HL-60/S4 treated with phorbol 12-myristate 13-acetate at 8.2 ng/mL for 4 days and 3 days (cell line): Measurements from ENCODE around the gene NSG1.
"Not testable (repeated sequence)": the region's sequence is repeated elsewhere in the genome, so short reads cannot be mapped to it uniquely, and the experiment has no call there.

ENCODE experiments used
- in situ Hi-C: fragments of 300-500 bp; cut with MboI; formaldehyde crosslinking; loops from 2 replicates; pipeline ENCODE4 v1.15.0; 2022; ENCODE audit warnings: low sequenced_read_pairs

NSG1 gene, protein sequence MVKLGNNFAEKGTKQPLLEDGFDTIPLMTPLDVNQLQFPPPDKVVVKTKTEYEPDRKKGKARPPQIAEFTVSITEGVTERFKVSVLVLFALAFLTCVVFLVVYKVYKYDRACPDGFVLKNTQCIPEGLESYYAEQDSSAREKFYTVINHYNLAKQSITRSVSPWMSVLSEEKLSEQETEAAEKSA

DNA sequence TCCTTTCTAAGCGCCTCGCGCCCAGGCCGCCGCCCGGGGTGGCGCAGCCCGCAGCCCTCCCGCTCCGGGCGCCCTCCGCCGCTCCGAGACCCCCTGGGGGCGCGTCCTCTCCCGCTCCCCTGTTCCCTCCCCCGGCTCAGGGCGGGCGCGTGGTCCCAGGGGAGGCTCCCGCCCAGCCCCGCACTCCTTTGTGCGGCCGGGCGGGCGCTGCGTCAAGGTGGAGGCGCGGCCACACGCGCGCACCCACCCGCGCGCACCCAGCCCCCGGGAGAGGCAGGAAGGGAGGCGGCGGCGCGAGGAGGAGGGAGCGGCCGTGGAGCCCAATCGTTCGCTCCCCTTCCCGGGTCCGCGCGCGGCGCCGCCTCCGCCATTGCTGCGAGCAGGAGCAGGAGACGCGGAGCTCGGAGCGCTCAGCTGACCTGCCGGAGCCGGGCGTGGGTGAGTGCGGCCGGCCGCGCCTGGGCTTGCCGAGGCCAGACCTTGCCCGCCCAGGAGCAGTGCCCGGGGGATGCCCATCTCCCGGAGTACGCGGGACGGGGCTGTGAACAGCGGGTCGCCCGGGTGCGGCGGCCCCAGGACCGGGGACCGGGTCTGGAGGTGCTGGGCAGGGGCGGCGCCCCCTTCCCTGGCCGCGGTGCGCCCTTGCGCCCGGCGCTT is at the start of gene NSG1:
NSG1 (plus strand) TSS at position 367 of the 657 bp plus-strand sequence. CDS start 528 bp downstream, outside the sequence.
- in situ Hi-C loops: no loop called here

DNA sequence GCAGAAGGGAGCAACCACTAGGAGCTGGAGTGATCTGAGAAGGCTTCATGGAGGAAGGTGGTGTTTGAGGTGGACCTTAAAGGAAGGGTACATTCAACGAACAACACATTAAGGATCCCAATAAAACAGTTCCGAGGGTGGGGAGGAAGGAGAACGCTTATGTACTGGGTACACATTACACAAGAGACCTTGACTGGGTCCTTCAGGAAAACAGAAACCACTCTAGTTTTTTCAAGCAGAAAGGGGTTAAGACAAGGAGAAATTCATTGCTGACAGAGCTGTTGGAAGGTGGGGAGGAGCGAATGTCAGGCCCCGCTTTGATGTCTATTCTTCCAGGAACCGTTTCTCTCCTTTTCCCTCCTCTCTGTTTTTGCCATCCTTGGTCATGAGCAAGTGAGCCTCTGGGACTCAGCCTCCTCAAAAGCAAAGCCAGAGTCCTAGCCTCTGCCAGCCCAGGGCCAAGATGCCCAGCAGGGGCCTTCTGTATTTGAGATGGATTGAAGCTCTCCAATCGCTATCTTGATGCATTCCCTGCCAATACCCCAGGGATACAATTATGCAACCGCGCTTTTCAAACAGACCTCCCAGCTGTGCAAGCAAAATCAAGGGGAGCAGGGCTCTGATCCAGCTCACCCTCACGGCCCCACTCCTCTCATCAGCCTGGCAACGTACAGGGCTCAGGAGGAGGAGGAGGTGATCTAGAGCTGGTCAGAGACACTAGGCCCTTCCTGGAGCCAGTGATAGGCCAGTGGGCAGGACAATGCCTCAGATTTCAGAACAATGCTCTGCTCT is 48.5 kb upstream of the NSG1 start:
- in situ Hi-C loops: loop anchor here (10.0 kb wide), 1 partner anchor 74 kb away; no protein-coding TSS in a partner anchor

DNA sequence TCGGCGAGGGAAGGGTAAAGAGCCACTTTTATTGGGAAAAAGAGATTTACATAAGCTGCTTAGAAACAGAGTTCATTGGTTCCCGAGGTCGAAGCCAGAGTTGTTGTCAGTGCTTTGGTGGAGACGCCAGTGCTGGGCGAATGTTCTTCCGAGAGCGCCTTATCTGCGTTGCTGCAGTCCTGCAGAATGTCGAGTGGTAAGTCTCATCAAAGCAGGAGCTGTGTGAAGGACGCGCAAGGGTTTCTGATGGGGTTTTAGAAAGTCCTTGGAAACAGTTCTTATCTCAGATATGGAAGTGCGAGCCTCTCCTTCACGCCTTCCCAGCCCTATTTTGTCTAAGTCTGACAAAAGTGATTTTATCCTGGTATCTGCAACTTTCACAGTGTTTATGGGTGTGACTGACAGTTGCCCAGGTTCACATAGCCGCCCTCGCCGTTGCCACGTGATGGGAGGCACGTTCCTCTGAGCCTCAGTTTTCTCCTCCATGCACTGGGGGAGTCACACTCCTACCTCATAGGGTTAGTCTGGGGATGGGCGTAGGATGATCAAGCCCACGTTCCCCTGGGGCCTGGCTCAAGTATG is 47.3 kb upstream of the NSG1 start:
- in situ Hi-C loops: loop anchor here (10.0 kb wide), 1 partner anchor 75 kb away; no protein-coding TSS in a partner anchor

DNA sequence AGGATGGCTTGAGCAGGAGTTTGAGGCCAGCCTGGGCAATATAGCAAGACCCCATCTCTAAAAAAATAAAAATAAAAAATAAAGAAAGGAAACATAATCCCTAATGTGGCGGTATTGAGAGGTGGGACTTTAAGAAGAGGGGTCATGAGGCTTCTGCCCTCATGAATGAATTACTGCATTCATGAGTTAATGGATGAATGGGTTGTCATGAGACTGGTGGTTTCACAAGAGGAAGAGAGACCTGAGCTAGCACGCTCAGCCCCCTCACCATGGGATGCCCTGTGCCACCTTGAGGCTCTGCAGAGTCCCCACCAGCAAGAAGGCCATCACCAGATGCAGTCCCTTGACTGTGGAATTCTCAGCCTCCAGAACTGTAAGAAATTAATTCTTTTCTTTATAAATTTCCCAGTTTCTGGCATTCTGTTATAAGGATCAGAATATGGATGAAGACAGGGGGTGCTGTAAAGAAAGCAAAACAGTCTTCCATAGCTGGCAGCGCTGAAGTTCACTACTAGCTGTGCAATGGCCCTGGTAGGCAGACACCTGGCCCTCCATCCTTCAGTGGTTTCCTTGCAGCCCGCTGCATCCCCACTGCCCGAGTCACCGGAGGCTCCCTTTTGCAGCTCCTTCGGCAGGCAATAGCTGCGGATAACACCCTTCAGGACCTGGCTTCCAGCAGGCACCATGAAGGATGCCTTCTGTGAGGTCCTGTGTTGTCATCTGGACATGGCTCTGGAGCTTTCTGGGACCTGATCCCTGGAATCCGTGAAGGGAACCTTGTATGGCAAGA is 44.8 kb upstream of the NSG1 start:
- in situ Hi-C loops: no loop called here

DNA sequence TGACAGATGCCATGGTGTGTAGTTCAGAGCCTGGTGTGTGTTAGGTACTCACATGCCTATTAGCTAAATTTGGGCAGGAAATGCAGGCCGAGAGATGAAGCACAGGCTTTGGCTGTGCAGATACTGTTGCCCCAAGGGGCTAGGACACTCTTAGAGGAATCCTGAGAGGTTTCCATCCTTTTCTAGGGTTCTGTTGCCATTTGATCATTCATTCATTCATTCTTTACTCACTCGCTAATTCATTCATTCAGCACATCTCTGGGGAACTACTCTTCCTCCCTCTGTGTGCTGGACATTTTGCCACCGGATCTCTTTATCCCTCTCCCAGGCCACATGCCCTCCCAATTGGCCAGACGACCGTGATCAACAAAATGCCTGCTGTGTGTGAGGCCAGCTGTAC is 43.9 kb upstream of the NSG1 start:
- in situ Hi-C loops: no loop called here

GRCh38 chr4:4344915-4345527 is 41.9 kb upstream of the NSG1 start:
- in situ Hi-C loops: no loop called here

DNA sequence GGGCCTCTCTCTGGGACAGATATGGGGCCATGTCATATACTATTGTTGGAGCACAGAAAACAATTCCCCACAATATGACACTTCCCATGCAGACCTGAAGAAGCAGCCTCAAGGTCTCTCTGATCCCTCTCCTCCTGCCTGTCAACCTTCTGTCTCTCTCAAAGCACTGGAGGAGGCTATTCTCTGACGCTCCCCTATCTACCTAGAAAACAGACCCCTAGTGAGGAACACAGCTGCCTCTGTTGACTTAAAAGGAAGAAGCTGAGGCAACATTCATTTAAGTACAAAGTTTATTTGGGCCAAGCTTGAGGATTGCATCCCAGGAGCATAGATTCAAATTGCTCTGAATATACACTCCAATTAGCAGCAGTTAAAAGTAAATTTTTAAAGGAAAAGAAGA is 39.3 kb upstream of the NSG1 start:
- in situ Hi-C loops: no loop called here

DNA sequence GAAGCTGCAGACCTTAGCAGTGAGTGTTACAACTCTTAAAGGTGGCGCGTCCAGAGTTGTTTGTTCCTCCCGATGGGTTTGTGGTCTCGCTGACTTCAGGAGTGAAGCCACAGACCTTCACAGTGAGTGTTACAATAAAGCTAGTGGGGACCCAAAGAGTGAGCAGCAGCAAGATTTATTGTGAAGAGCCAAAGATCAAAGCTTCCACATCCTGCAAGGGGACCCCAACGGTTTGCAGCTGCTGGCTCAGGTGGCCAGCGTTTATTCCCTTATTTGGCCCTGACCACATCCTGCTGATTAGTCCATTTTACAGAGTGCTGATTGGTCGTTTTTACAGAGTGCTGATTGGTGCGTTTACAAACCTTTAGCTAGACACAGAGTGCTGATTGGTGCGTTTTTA is 38.3 kb upstream of the NSG1 start:
- in situ Hi-C loops: not testable (repeated sequence)

- in situ Hi-C loops: no loop called here
Observed at GRCh38 chr4:4349867-4350266, 37.0 kb upstream of the NSG1 start.

GRCh38 chr4:4350909-4351308 is 36.0 kb upstream of the NSG1 start:
- in situ Hi-C loops: no loop called here

- in situ Hi-C loops: no loop called here
Observed at GRCh38 chr4:4355302-4355701, 31.6 kb upstream of the NSG1 start.

DNA sequence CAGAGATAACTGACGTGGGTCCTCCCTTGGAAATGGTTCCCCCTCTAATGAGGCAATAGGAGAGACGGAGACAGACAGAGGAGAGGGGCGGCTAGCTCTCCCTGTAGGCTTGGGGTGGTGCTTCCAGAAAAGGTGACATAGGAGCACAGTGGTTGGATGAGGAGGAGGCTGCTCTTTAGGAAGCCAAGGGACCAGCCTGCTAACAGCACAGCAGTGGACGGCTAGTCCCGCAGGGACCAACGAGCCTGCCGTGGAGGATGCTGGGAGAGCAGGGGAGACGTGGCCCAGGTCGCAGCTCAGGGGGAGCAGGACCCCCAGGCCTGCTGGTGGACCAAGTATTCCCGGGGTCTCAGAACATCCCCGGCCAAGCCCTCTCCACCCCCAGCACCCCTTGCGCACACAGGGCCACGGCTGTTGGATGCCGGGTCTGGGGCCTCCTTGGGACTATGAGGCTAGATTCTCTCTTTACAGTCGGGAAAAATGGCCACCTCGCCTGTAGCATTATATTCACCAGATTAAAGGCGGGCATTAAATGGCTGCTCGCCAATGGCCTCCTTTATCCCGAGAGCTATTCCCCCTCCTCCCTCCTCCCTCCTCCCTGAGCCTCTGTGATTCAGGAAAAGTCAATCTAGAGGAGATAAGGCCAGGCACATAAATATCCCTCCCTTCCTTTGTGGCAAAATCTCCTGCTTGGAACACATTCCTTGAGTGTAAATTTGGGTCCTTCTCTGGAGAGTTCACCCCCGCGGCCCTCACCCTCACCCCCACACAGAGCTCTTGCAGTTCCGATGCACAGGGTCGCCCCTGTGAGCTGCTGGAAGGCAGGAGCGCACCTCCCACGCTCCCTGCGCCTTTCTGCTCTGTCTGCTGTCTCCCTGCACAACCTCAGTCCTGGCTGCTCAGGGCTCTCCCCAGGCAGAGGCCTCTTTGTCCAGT is 30.5 kb upstream of the NSG1 start:
- in situ Hi-C loops: no loop called here

- in situ Hi-C loops: no loop called here
Observed at GRCh38 chr4:4358093-4358854, 28.6 kb upstream of the NSG1 start.

DNA sequence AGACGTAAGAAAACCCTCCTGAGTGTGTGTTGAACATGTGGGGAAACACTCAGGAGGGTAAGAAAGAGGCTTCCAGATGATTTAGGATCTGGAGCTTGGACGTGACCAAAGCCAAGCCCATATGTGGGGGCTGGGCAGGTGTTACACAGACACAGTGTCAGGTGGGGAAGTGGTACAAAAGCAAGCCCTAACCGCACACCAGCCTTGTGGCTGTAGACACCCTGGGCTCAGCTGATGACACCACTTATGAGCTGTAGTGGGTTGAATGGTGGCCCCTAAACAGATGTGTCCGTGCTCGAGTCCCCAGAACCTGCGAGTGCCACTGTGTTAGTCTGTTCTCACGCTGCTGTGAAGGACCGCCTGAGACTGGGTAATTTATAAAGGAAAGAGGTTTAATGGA is 25.0 kb upstream of the NSG1 start:
- in situ Hi-C loops: no loop called here

- in situ Hi-C loops: no loop called here
Observed at GRCh38 chr4:4362991-4363697, 23.8 kb upstream of the NSG1 start.

DNA sequence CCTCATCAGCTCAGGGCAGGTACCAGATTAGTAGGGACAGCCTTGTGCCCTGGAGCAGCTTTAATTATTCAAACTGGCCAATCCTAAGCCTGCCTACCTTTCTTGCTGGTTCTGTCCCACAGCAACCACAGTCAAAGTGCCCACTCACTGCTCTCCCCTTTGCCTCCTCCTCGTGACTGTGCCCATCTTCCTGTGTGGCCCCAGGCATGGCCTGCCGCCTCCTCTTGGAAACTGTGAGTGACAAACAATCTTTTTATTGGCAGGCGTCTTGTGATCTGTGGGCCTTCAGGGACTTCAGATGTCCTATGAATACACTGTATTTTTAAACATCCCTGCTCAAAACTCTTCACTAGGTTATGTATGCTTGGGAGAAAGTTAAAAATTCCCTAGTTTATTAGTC is 22.8 kb upstream of the NSG1 start:
- in situ Hi-C loops: no loop called here

- in situ Hi-C loops: no loop called here
Observed at GRCh38 chr4:4364486-4365208, 22.3 kb upstream of the NSG1 start.
